ENCODE results near the gene CHRNE. TPM values are rescaled to one million over a fixed set of nuclear protein-coding genes. Genes with fewer than 3 reads are reported as not detected.

The CHRNE gene
- total and polyA plus RNA-seq, 2 of the 8 experiments (the other 6 are each of a cell fraction or from before 2014, with no cell fraction given): 0.15 to 0.33 TPM

GRCh38 chr17:4881761-4882555, 20.9 kb downstream of the CHRNE start (continued):
- TF ChIP-seq BACH1 (IDR thresholded peaks at IDR 0.05; ENCODE audit: low read length) (no peak), SP4 (IDR thresholded peaks at IDR 0.05; ENCODE audit: low read length) (no peak), CHD1 (IDR thresholded peaks at IDR 0.05; ENCODE audit: low read depth, low read length) (no peak), RAD21 (IDR thresholded peaks at IDR 0.05 in 1 of 2, conservative IDR thresholded peaks at IDR 0.05 in 1 of 2; ENCODE audit: low read depth in 2 of 2, low read length in 2 of 2) (peak; percentile 87 to 89), SP2 (IDR thresholded peaks at IDR 0.05; ENCODE audit: low read length) (no peak), TAF1 (IDR thresholded peaks at IDR 0.05; ENCODE audit: low read depth, low read length) (no peak), SIRT6 (IDR thresholded peaks at IDR 0.05; ENCODE audit: low read length) (no peak), KDM1A (IDR thresholded peaks at IDR 0.05; ENCODE audit: borderline replicate concordance, low read length) (no peak), EP300 (IDR thresholded peaks at IDR 0.05; ENCODE audit: borderline replicate concordance in 1 of 2, low read depth in 2 of 2, low read length in 2 of 2) (no peak), ATF3 (IDR thresholded peaks at IDR 0.05; ENCODE audit: insufficient read depth, low read depth, low read length) (no peak), TBP (IDR thresholded peaks at IDR 0.05; ENCODE audit: low read depth, low read length) (no peak), GABPA (IDR thresholded peaks at IDR 0.05; ENCODE audit: borderline replicate concordance, insufficient read depth, low read length) (no peak), PHF8 (conservative IDR thresholded peaks at IDR 0.05; ENCODE audit: low read depth, low read length) (no peak), POU5F1 (IDR thresholded peaks at IDR 0.05; ENCODE audit: low read depth, low read length) (no peak), KDM4A (IDR thresholded peaks at IDR 0.05; ENCODE audit: low read depth, low read length, severe bottlenecking) (no peak), KDM5A (IDR thresholded peaks at IDR 0.05; ENCODE audit: low read length) (no peak), ZNF274 (IDR thresholded peaks at IDR 0.05; ENCODE audit: borderline replicate concordance, extremely low read depth, low read length) (no peak), SIN3A (conservative IDR thresholded peaks at IDR 0.05 in 1 of 2, IDR thresholded peaks at IDR 0.05 in 1 of 2; ENCODE audit: low read depth in 1 of 2, low read length in 2 of 2) (peak in 1 of 2 experiments; percentile 76; a peak in 2 of 4 replicates), RXRA (IDR thresholded peaks at IDR 0.05; ENCODE audit: insufficient read depth, low read depth, low read length) (no peak), SP1 (IDR thresholded peaks at IDR 0.05; ENCODE audit: low read depth, low read length) (no peak)
- TF ChIP-seq, protein P1, sequence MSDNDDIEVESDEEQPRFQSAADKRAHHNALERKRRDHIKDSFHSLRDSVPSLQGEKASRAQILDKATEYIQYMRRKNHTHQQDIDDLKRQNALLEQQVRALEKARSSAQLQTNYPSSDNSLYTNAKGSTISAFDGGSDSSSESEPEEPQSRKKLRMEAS (IDR thresholded peaks at IDR 0.05): 0 out of 2 replicates have a peak, but pooled peaks have one; percentile 24

Measured in H1 (cell line).